ENCODE measurements around the gene PNPLA2.

PNPLA2 gene

DNA sequence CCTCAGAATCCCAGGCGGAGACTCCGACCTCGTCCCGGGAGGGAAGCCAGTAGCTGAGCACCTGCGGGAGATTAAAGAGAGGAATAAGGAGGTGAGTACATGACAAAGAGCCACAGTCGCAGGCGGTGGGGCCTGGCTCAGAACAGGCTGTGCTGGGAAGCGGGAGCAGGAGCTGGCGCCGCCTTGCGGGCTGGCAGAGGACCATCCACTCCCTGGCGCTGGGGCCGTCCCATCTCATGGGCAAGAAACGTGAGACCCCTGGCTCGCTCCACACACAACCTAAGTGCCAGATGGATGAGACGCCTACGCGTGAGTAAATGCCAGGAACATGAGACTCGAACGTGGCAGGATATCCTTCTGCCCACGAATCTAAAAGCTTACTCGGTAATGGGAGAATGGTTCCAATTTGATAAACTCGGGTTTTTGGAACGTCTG lies 35.1 kb upstream of the PNPLA2 start:
- peak; percentile 94 for DNase-seq (ENCODE audit: low read depth, low spot score)

DNA sequence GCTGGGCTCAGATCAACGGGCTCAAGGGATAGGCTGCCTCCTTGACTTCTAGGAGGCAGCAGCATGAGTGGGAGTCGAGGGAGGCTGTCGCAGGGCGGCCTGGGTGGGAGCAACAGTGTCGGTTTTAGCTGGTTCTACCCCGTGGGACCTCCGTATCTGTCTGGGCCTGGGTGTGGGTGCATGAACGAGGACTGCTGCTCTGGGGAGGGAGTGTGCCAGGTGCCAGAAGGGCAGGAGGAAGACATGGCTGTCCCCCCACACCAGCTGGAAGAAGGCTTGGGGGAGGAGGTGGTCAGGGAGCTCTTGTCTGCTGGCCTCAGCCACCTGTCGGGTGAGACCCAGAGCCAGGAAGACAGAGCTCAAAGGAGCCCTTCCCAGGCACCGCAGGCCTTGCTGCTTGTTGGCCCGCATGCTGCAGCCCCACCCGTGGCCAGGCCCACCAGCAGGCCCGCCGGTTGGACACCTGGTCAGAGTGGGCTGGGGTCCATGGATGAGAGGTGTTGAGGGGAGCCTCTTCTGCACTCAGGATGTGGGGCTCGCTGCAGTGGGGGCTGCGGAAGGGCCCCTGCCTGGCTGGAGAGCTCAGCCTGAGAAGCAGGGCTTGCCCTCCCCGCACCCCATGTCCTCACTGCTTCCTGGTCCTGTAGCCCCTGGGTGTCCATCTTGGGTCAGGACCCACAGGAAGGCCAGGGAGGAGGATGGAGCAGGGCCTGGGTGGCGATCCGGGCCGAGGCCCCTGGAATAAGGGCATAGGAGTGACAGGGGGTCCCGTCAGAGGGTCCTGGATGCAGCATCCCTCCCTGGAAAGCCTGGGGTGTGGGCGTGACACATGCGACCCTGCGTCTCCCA lies 32.3 kb upstream of the PNPLA2 start:
- DNase-seq (ENCODE audit: low read depth, low spot score): no peak

GRCh38 chr11:787084-787675 lies 31.5 kb upstream of the PNPLA2 start:
- no peak for DNase-seq (ENCODE audit: low read depth, low spot score)

DNA sequence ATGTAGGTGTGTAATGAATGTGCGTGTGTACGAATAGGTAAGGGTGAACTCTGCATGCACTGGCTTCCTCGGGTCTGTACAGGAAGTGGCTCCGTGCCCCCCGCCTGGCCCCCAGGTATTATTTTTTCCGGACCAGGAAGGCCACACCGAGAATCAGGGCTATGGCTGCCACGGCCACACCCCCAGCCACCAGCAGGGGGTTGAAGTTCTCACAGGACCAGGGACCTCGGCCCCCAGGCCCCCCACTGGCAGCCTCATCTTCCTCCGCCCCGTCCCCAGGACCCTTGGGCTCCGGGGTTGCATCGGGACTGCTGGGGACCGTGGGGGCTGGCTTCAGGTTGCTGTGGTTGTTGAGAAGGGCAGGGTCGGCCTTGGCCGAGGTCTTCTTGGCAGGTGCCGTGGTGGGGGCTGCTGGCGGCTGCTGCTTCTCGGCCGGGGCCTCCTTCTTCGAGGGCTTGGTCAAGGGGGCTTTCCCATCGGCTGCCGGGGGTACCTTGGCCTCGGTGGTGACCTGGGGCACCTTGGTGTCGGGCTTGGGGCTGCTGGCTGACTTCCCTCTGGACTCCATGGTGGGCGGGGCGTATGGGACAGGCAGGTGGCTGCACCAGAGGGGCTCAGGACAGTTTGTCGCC lies 30.6 kb upstream of the PNPLA2 start:
- DNase-seq (ENCODE audit: low read depth, low spot score): no peak

- DNase-seq (ENCODE audit: low read depth, low spot score): no peak
These were observed 29.5 kb upstream of the PNPLA2 start for GRCh38 chr11:788953-789940.

- peak; percentile 85 for DNase-seq (ENCODE audit: low read depth, low spot score)
These were observed 28.8 kb upstream of the PNPLA2 start, which contains the start of gene CEND1 for GRCh38 chr11:789943-790342. TSS of gene CEND1 (minus strand) at chr11:790090. CDS start at chr11:788576, 1,514 bp downstream.

DNA sequence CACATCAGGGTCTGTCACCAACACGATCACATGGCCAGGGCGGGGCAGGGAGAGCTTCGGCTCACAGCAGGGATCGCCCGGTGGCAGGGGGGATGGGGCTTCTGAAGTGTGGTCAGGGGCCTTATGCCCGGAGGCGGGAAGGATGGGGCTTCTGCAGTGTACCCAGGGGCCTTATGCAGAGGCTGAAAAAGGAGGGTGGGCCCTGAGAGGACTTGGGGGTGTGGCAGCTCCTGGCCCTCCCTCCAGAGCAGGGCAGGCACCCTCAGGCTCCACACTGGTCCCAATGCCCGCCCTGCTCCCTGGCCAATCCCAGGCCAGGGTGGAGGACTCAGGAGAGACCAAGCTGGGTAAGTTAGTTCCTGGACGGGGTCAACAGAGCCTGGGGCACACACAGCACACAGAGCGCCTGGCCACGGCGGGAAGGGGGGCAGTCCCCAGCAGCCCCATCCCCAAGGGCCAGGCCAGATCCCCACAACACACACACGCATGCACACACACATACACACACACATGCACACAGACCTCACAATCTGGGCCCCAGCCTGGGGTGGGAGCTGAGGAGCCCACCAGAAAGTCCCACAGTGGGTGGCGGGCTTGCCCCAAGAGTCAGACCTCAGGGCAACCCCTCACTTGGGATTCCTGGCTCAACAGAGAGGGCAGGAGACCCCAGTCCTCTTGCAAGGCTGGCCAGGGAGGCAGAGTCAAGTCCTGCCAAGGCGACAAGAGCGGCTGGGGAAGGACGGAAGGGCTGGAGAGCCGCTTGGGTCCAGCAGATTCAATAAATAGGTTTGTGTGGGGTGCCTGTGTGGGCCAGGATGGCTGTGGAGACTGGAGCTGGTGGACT lies 27.8 kb upstream of the PNPLA2 start:
- DNase-seq (ENCODE audit: low read depth, low spot score): peak; percentile 38

DNA sequence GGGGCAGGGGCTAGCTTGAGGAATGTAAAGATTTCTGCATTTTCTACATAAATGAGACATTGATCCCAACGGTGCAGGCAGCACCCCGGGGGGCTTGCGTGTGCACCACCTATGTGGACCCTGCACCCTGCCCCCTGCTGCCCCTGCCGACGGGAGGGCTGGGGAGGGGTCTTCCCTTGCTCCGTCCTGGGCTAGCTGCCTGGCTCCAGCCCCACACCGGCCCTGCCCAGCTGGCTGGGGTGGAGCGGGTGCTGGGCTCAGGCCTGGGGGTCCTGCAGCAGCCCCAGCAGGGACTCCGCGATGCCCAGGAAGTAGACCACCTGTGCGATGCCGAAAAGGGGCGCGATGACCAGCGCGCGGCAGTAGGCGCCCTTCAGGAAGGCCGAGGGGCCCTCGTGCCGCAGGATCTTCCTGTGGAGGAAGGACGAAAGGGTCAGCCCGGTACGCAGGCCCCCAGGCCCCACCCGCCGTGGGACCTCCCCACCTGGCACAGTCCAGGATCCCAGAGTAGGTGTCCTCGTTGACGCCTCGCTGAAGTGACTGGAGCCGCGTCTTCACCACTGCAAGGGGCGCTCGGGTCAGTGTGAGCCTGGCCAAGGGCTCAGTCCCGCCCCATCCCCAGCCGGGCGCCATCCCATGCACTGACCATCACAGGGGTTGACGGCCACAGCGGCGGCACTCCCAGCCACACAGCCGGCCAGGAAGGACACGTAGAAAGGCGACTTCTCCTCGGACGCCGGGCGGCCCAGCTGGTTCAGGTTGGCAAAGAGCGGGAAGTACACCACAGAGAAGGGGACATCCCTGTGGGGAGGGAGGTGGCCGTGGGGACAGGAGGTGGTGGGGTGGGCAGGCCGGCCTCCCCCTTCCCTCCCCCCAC lies 26.8 kb upstream of the PNPLA2 start:
- DNase-seq (ENCODE audit: low read depth, low spot score): no peak

DNA sequence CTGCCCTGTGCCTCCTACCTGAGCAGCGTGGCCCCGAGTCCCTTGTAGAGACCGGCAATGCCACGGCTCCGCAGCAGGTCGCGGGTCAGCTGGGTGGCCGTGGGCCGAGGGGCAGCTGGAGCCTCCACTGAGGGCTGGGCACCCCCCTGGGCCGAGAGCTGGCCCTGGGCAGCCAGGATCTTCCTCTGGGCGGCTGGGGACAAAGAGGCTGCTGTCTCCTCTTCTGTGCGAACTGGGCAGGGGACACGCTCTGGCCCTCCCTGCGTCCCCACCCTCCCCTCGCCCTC lies 26.2 kb upstream of the PNPLA2 start:
- no peak for DNase-seq (ENCODE audit: low read depth, low spot score)

DNA sequence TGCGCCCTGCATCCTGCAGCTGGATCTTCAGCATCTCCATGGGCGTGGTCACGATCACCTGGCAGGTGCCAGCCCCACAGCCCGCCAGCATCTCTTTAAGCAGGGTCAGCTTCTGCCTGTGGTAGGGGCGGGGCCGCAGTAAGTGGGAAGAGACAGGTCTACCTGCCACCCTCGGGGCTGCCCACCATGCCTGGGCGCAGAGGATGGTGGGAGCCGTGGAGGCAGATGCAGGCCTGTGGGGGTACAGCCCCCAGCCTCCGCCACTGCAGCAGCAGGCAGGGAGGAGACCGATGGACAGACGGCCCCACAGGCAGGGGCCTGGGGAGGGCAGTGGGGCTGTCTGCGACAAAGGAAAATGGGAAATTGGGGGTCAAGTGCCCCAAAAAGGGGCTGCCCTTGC lies 25.8 kb upstream of the PNPLA2 start:
- no peak for DNase-seq (ENCODE audit: low read depth, low spot score)

DNA sequence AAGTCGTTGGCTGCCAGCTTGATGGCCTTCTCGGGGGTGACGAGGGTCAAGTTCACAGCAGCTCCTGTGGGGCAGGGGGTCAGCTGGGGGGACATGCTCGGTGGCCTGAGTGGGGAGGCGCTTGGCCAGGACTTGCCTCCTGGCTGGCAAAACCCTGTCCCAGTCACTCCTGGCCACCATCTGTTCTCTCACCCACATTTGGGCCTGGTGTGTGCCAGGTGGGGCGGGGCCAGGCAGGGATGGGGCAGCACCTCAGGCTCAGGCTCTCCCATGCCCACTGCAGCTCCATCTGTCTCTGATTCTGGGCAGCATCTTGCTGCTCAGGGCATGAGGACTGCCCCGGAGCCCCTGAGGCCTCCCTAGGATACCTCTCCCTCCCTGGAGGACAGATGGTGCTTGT lies 25.2 kb upstream of the PNPLA2 start:
- DNase-seq (ENCODE audit: low read depth, low spot score): no peak

GRCh38 chr11:794013-794765 lies 24.5 kb upstream of the PNPLA2 start:
- DNase-seq (ENCODE audit: low read depth, low spot score): no peak

DNA sequence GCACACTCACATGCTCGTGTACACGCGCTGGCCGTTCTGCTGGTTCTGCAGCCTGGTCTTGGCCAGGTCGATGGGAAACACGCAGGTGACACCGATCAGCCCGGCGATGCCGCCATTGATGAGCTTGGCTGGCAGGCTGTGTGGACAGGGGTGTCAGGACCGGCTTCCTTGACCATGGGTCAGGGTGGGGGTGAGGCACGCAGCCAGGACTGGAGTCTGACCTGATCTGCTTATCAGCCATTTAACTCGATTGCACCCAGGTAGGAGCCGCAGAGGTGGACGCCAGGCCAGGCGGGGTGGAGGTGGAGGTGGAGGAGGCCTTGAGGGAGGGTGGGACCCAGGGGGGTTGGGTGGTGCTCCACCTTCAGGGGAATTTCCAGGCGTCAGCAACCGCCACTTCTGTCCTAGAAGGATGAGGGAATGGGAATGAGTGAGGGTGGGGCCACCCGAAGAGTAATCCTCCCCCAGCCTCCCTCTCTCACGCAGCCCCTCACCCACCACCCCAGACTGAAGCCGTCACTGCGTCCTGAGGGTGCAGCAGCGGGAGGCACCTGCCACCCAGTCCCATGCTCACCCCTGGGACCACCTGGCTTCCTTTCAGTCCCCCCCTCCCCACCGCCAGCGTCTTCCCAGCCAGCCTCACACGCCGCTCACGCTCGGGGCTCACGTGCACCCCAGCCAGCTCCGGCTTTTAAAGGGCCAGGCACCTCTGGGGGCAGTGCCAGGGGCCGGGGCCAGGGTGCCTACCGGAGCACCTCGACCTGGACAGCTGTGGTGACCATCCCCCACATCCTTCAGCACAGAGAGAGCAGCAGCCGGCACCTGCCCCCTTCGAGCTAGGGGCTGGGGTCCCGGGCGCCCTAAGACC lies 23.7 kb upstream of the PNPLA2 start:
- DNase-seq (ENCODE audit: low read depth, low spot score): no peak

DNA sequence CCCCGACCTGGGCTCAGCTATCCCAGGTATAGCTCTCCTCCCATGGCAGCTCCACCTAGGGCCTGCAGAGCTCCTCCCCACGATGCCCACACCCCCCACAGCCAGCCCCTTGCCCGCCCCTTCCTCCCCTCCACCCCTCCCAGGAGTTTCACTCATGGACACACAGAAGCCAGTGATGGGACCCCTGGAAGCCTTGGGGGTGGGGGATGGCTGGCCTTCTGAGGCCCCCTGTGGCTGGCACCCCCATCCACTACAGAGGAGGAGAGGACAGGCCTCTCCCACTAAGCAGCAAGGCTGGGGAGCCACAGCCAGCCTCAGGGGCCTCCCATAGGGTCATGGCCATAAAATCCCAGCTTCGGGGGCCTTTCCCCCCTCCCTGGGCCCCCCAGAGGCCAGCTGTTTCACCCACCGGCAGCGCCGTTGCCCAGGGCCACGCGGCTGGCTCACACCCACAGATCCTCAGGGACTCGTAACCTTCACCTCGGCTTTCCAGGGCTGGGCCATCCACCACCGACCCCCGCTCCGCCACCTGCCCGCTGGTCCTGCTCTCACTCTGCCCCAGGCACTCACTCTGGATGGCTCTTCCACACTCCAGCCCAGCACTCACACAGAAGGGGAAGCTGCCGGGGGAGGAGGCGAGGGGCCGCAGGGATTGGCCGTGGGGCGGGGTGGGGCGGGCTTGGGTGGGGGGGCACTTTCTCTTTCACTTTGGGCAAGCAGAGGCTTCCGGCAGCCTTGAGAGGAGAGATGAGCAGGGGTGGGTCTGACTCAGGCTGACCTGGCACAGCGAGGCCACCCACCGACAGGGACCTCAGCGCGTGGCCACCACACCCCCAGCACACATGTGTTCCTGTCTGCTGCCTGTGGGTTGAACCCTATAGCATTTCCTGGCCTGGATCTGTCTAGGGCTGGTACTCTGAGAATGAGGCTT lies 22.8 kb upstream of the PNPLA2 start:
- peak; percentile 85 for DNase-seq (ENCODE audit: low read depth, low spot score)

DNA sequence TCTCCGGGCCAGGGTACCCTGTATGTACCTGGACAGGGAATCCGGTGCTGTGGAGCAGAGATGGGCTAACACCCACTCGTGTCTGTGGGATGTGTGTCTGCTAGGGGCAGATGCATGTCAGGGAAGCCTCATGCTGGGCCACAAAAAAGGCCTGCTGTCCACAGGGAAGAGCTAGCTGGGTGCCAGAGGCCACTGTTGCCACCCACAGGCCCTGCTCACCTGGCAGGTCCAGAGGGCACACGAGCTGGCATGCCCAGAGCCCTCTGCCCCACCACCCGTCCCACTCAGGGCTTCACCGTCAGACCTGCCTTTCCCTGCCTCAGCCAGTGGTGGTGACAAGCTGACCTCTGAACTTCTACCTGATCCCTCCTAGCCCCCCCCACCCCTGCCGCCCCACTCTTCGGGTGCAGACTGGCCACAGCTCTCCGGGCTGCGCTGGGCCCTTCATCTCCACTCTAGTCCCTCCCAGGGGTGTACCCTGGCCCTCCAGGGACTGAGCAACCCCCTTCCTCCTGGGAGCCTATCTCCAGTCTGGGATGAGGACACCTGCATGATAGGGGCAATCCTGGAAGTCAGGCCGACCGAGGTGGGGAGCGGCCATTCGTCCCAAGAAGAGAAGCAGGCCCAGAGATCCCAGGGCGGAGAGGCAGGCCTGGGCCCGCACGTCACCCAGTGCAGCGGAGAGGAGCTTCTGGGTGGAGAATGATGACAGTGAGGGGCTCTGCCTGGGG lies 22.0 kb upstream of the PNPLA2 start:
- no peak for DNase-seq (ENCODE audit: low read depth, low spot score)

All from astrocyte of the hippocampus (primary cell).